Epithelial cell of proximal tubule (primary cell): ENCODE results near the gene IKZF1. TPM values are rescaled to one million over a fixed set of nuclear protein-coding genes. Genes with fewer than 3 reads are reported as not detected.

Source experiments
- DNase-seq: peaks from one replicate; pipeline ENCODE4 v3.0.0-alpha.2; 2011; ENCODE audit warnings: low read depth
- H3K4me3 ChIP-seq: 2 replicates; pipeline ENCODE4 v1.5.1; 2011; ENCODE audit warnings: low read depth, mild to moderate bottlenecking, low read length
- CTCF ChIP-seq: conservative IDR thresholded peaks from 2 replicates; pipeline ENCODE4 v1.5.1; 2012; ENCODE audit warnings: low read depth, mild to moderate bottlenecking, low read length
- total RNA-seq: library from RNA; depleted of rRNA; stranded (reverse); fragments of >200 nt; gene quantifications from 2 replicates; pipeline ENCODE4 v1.2.3, GENCODE V29; 2015

Gene IKZF1
- total RNA-seq, 1 donor from 2014 or later = not detected

GRCh38 chr7:50359258-50359994 is 54.9 kb downstream of the IKZF1 start:
- no peak overlapping the region for H3K4me3 ChIP-seq

GRCh38 chr7:50359995-50360925 is 55.7 kb downstream of the IKZF1 start:
- TF ChIP-seq CTCF = no peak
- H3K4me3 ChIP-seq = no peak overlapping the region
- no peak for DNase-seq

More at GRCh38 chr7:50359258-50359994, 54.9 kb downstream of the IKZF1 start:
- DNase-seq = no peak
- TF ChIP-seq CTCF = no peak

- no peak for DNase-seq
- H3K4me3 ChIP-seq = no peak overlapping the region
- no peak for TF ChIP-seq CTCF
These were observed 57.6 kb downstream of the IKZF1 start for GRCh38 chr7:50362142-50362541.

GRCh38 chr7:50362712-50363282 is 58.3 kb downstream of the IKZF1 start:
- TF ChIP-seq CTCF = no peak
- DNase-seq = no peak

GRCh38 chr7:50363327-50364060 is 59.0 kb downstream of the IKZF1 start:
- no peak for DNase-seq
- TF ChIP-seq CTCF = no peak

More at GRCh38 chr7:50362712-50363282, 58.3 kb downstream of the IKZF1 start:
- H3K4me3 ChIP-seq = no peak overlapping the region

GRCh38 chr7:50364645-50365044 is 60.1 kb downstream of the IKZF1 start:
- no peak for TF ChIP-seq CTCF
- DNase-seq = no peak

More at GRCh38 chr7:50363327-50364060, 59.0 kb downstream of the IKZF1 start:
- no peak overlapping the region for H3K4me3 ChIP-seq

More at GRCh38 chr7:50364645-50365044, 60.1 kb downstream of the IKZF1 start:
- H3K4me3 ChIP-seq = no peak overlapping the region
